HepG2 (cell line): ENCODE results near the gene CEP63. TPM values are rescaled to one million over a fixed set of nuclear protein-coding genes. Genes with fewer than 3 reads are reported as not detected.

Source experiments
- ADNP ChIP-seq: sonication (generic); formaldehyde crosslinking; IDR thresholded peaks from 2 replicates; pipeline ENCODE4 v1.4.0; 2020; ENCODE audit warnings: missing genetic modification reagents
- ARNT2 ChIP-seq: sonication (generic); formaldehyde crosslinking; IDR thresholded peaks from 2 replicates; pipeline ENCODE4 v1.8.0; 2022; ENCODE audit warnings: mild to moderate bottlenecking, low read depth, missing genetic modification reagents, moderate library complexity
- CENPX ChIP-seq: sonication (generic); formaldehyde crosslinking; IDR thresholded peaks from 2 replicates; pipeline ENCODE4 v1.9.0; 2021; ENCODE audit warnings: mild to moderate bottlenecking, missing genetic modification reagents, moderate library complexity
- CHD2 ChIP-seq: IDR thresholded peaks from 2 replicates; pipeline ENCODE4 v1.6.1; 2011; ENCODE audit warnings: low read depth, low read length, improper control_type of control experiment
- DMTF1 ChIP-seq: sonication (generic); formaldehyde crosslinking; IDR thresholded peaks from 2 replicates; pipeline ENCODE4 v1.4.0; 2020; ENCODE audit warnings: mild to moderate bottlenecking, missing genetic modification reagents
- EEA1 ChIP-seq: sonication (generic); formaldehyde crosslinking; IDR thresholded peaks from 2 replicates; pipeline ENCODE4 v1.5.1; 2020; ENCODE audit warnings: mild to moderate bottlenecking, missing genetic modification reagents, borderline replicate concordance
- EP300 ChIP-seq, 3 experiments: sonication (generic) in 1 of 3; formaldehyde crosslinking in 1 of 3; IDR thresholded peaks; 2 replicates each; pipeline versions ENCODE4 v1.5.1 to v1.6.1; 2011 to 2020; ENCODE audit warnings: low read depth in 2 of 3, low read length in 2 of 3, borderline replicate concordance in 1 of 3, improper control_type of control experiment in 1 of 3, mild to moderate bottlenecking in 1 of 3, missing genetic modification reagents in 1 of 3, moderate library complexity in 1 of 3
- ETV5 ChIP-seq: IDR thresholded peaks from 2 replicates; pipeline ENCODE4 v1.6.1; 2018; ENCODE audit warnings: missing biosample characterization, missing genetic modification reagents, inconsistent platforms, borderline replicate concordance
- GTF3A ChIP-seq: sonication (generic); formaldehyde crosslinking; conservative IDR thresholded peaks from 2 replicates; pipeline ENCODE4 v1.4.0; 2020; ENCODE audit warnings: mild to moderate bottlenecking, missing genetic modification reagents
- IKZF4 ChIP-seq: sonication (generic); formaldehyde crosslinking; IDR thresholded peaks from 2 replicates; pipeline ENCODE4 v1.5.1; 2020; ENCODE audit warnings: borderline replicate concordance, mild to moderate bottlenecking, low read depth, missing genetic modification reagents; ENCODE audit errors: not compliant biosample characterization
- KDM4B ChIP-seq: sonication (generic); formaldehyde crosslinking; IDR thresholded peaks from 2 replicates; pipeline ENCODE4 v1.4.0; 2020; ENCODE audit warnings: missing genetic modification reagents
- NFRKB ChIP-seq: fragments of 450-650 bp; IDR thresholded peaks from 2 replicates; pipeline ENCODE4 v1.6.1; 2017
- SIX1 ChIP-seq: sonication (generic); formaldehyde crosslinking; IDR thresholded peaks from 2 replicates; pipeline ENCODE4 v1.4.0; 2020; ENCODE audit warnings: missing genetic modification reagents, borderline replicate concordance
- SYNCRIP ChIP-seq: fragments of 200-400 bp; formaldehyde crosslinking; IDR thresholded peaks from 2 replicates; pipeline ENCODE4 v1.6.1; 2018; ENCODE audit warnings: mild to moderate bottlenecking, low read depth, low read length; ENCODE audit not compliant: insufficient read depth
- TBL1XR1 ChIP-seq: fragments of 150-350 bp; IDR thresholded peaks from 2 replicates; pipeline ENCODE4 v1.6.1; 2014; ENCODE audit warnings: borderline replicate concordance, low read length; ENCODE audit not compliant: partially characterized antibody
- TOE1 ChIP-seq: sonication (generic); formaldehyde crosslinking; IDR thresholded peaks from 2 replicates; pipeline ENCODE4 v1.4.0; 2020; ENCODE audit warnings: mild to moderate bottlenecking, missing genetic modification reagents
- ZBTB10 ChIP-seq: sonication (generic); formaldehyde crosslinking; IDR thresholded peaks from 2 replicates; pipeline ENCODE4 v1.4.0; 2020; ENCODE audit warnings: missing genetic modification reagents, borderline replicate concordance
- ZBTB7B ChIP-seq: sonication (generic); formaldehyde crosslinking; IDR thresholded peaks from 2 replicates; pipeline ENCODE4 v1.4.0; 2020; ENCODE audit warnings: missing genetic modification reagents
- ZNF543 ChIP-seq: sonication (generic); formaldehyde crosslinking; IDR thresholded peaks from 2 replicates; pipeline ENCODE4 v1.4.0; 2020; ENCODE audit warnings: mild to moderate bottlenecking, missing genetic modification reagents
- ZNF549 ChIP-seq: sonication (generic); formaldehyde crosslinking; IDR thresholded peaks from 2 replicates; pipeline ENCODE4 v1.5.0; 2020; ENCODE audit warnings: missing genetic modification reagents
- ZNF761 ChIP-seq: sonication (generic); formaldehyde crosslinking; conservative IDR thresholded peaks from 2 replicates; pipeline ENCODE4 v1.4.0; 2020; ENCODE audit warnings: mild to moderate bottlenecking, missing genetic modification reagents
- ZSCAN21 ChIP-seq: sonication (generic); formaldehyde crosslinking; IDR thresholded peaks from 2 replicates; pipeline ENCODE4 v1.8.0; 2022; ENCODE audit warnings: mild to moderate bottlenecking, missing genetic modification reagents, moderate library complexity, borderline replicate concordance
- polyA plus RNA-seq, 8 experiments: library from polyadenylated mRNA; depleted of rRNA in 3 of 8; stranded (reverse) in 7 of 8; unstranded in 1 of 8; fragments of >200 nt; fragmentation: Illumina TruSeq in 4 of 8; extraction: Trizol in 4 of 8; gene quantifications; 2 replicates each; pipeline versions ENCODE4 v1.2.1 to v1.2.3, GENCODE V29; 2011 to 2016; ENCODE audit warnings: low read depth in 4 of 8, missing spikeins in 1 of 8, mixed read lengths in 1 of 8; ENCODE audit not compliant: insufficient read depth in 1 of 8
- total RNA-seq, 5 experiments: library from RNA; depleted of rRNA; stranded (reverse); fragments of >200 nt; fragmentation: Illumina TruSeq; extraction: Trizol; gene quantifications; 2 replicates each; pipeline ENCODE4 v1.2.3, GENCODE V29; 2016; ENCODE audit warnings: low read depth in 1 of 5
- TF ChIP-seq, protein P1 (sequence below): sonication (generic); formaldehyde crosslinking; IDR thresholded peaks from 2 replicates; pipeline ENCODE4 v1.5.0; 2020; ENCODE audit warnings: missing genetic modification reagents

CEP63 gene
- total and polyA plus RNA-seq, 2 of the 13 experiments (the other 11 are each of a cell fraction or from before 2014, with no cell fraction given), result 7.2 to 18.4 TPM

DNA sequence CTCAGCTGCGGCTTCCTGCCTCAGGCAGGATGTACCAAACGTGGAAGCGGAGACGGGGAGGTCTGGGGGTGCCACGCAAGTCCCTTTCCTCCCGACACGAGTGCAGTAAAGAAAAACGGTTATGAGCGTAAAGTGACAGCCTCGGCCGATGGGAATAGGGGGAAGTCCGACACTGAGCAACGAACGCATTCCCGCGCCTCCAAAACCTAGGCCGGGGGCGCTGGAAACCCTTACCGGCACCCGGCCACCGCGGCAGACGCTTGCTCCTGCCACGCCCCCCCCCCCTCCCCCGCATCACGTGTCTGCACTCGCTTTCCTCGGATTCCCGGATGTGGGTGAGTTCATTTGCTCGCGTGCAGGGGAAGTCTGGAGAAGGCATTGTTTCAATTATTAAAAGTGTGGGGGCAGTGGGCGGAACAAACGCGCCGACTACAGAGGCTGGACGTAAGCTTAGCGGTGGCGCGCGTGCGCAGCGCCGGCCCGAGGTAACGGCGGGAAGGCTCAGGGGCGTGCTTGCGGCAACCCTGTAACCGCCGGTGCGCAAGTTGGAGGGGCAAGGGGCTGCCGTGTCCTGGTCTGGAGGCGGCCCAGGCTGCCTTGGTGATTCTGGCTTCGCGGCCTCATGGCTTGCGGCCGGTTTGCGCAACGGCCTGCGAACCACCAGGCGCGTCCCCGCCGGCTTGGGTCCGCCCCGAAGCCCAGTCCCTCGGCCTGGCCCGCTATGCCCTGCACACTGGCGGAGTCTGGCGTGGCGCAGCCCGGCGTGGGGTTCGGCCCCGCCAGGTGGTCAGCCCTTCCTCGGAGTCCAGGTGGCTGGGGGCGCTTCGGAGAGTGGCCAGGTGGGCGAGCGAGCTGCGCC lies at the start of gene CEP63, which contains the start of gene ANAPC13 (continued):
- TF ChIP-seq SYNCRIP, result no peak
- TF ChIP-seq TBL1XR1, result peak; percentile 8
- no peak for TF ChIP-seq CHD2
- TF ChIP-seq KDM4B (CRISPR knock-in tag), result no peak
- TF ChIP-seq, protein P1, sequence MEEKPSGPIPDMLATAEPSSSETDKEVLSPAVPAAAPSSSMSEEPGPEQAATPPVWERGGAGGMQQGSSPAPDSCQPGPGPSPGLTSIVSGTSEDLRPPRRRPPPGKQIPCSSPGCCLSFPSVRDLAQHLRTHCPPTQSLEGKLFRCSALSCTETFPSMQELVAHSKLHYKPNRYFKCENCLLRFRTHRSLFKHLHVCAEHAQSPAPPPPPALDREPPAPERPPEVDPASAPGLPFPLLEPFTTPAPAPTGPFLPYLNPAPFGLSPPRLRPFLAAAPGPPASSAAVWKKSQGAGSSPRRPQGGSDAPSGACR (CRISPR knock-in tag), result 0 out of 2 replicates have a peak, but pooled peaks have one; percentile 32
- TF ChIP-seq ZBTB10, result no peak
- peak; percentile 76 for TF ChIP-seq ZNF761 (CRISPR knock-in tag)
- peak; percentile 93 for TF ChIP-seq ARNT2 (CRISPR knock-in tag)
- TF ChIP-seq GTF3A (CRISPR knock-in tag), result 0 out of 2 replicates have a peak, but pooled peaks have one; percentile 31
- TF ChIP-seq DMTF1 (CRISPR knock-in tag), result peak; percentile 98; the same call in 1 of the 2 replicates
- peak; percentile 14; the same call in 1 of the 2 replicates for TF ChIP-seq ZBTB7B (CRISPR knock-in tag)
- TF ChIP-seq ETV5 (CRISPR knock-in tag), result peak; percentile 41
- TF ChIP-seq ADNP, result no peak
- TF ChIP-seq EEA1 (CRISPR knock-in tag), result peak; percentile 83; the same call in 1 of the 2 replicates
- no peak for TF ChIP-seq CENPX (CRISPR knock-in tag)
- TF ChIP-seq EP300 (IDR thresholded peaks at IDR 0.05; ENCODE audit: low read depth in 2 of 2, low read length in 2 of 2), result peak in 1 of 2 experiments; percentile 33; a peak in 1 of 4 replicates
- peak; percentile 45 for TF ChIP-seq EP300 (CRISPR knock-in tag; IDR thresholded peaks at IDR 0.05; ENCODE audit: borderline replicate concordance)
- peak; percentile 72; the same call in 1 of the 2 replicates for TF ChIP-seq ZSCAN21 (CRISPR knock-in tag)
- TF ChIP-seq NFRKB, result no peak
- peak; percentile 66 for TF ChIP-seq IKZF4 (CRISPR knock-in tag)
- no peak for TF ChIP-seq ZNF549
- TF ChIP-seq SIX1 (CRISPR knock-in tag), result no peak; the same call in 1 of the 2 replicates
- peak; percentile 79; the same call in 1 of the 2 replicates for TF ChIP-seq TOE1 (CRISPR knock-in tag)
- peak; percentile 83; the same call in 1 of the 2 replicates for TF ChIP-seq ZNF543 (CRISPR knock-in tag)
